Urinary bladder (tissue), 4 donors: Measurements from ENCODE around the gene TPGS1. TPM values are rescaled to one million over a fixed set of nuclear protein-coding genes. Genes with fewer than 3 reads are reported as not detected.

Experiments
- DNase-seq: peaks from one replicate; pipeline ENCODE4 v3.0.0-alpha.2; 2015; ENCODE audit errors: extremely low spot score
- H3K27ac ChIP-seq: one replicate; pipeline ENCODE4 v1.5.1; 2013; ENCODE audit warnings: low read depth, mild to moderate bottlenecking, moderate library complexity
- H3K36me3 ChIP-seq: one replicate; pipeline ENCODE4 v1.6.1; 2013; ENCODE audit warnings: mild to moderate bottlenecking, moderate library complexity; ENCODE audit not compliant: insufficient read depth
- H3K4me1 ChIP-seq: one replicate; pipeline ENCODE4 v1.6.1; 2013; ENCODE audit warnings: mild to moderate bottlenecking, moderate library complexity; ENCODE audit not compliant: insufficient read depth
- H3K4me3 ChIP-seq: one replicate; pipeline ENCODE4 v1.5.1; 2013; ENCODE audit warnings: low read depth, low read length
- WGBS: extraction: QIAGEN DNeasy Blood & Tissue Kit; methylation state at CpG from one replicate; pipeline ENCODE4 v1.1.7; 2013; 5-methylcytosine and 5-hydroxymethylcytosine counted together
- polyA plus RNA-seq: library from polyadenylated mRNA; stranded (reverse); fragments of 200-250 nt; gene quantifications from one replicate; pipeline ENCODE4 v1.2.3, GENCODE V29; 2013
- total RNA-seq: library from RNA; depleted of rRNA; stranded (reverse); fragments of >200 nt; gene quantifications from one replicate; pipeline ENCODE4 v1.2.3, GENCODE V29; 2014
- donor health status: healthy with polysubstance abuse.
- donor health status: healthy.

The TPGS1 gene
- total and polyA plus RNA-seq, 2 donors, result 9.3 to 30.3 TPM

DNA sequence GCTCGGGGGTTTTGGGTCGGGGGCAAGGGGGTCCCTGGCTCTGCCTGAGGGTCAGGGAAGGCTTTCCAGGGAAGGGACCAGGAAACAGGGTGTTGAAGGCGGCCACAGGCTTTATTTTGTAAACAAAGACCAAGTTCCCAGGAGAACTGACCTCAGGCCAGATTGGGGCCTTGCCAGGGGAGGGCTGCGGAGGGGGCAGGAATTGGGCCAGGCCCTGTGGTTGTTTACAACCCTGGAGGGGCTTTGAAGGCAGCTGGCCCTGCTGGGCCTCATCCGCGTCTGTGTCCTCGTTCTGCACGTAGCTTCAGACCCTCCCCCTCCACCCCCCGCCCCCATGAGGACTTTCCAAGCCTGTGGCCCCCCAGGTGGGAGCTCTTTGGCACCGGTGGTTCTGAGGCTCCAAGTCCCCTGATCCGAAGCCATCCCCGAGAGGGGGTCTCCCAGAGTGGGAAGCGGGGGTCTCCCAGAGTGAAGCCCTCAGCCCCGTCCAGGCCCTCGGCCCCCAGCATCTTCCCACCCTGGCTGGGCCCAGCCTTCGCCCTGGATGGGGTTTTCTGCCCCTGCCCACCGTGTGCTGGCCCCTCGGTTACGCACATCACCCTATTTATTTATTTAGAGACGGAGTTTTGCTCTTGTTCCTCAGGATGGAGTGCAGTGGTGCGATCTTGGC, 51.6 kb downstream of the TPGS1 start:
- no peak for DNase-seq

DNA sequence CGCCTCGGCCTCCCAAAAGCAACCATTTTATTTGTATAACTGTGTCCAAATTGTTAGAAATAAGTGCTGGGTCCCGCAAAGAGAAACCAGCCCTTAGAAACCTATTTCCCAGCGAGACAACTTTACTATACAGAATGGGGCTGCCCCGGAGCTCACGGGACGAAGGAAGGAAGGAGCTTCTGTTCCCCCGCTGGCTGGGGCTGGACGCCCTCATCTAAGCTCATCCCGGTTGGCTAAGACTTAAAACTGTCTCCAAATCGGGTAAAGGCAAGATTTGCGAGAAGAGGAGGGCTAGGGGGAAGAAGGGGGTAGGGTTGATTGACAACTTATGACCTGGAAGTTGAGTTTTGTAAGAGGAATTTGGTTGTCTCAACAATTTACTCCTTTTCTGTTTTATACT, 52.8 kb downstream of the TPGS1 start:
- no peak for DNase-seq
- no peaks in the 10 kb centered on the region for H3K4me1 ChIP-seq
- H3K36me3 ChIP-seq, result no peaks in the 10 kb centered on the region
- H3K27ac ChIP-seq, result no peak overlapping the region
- WGBS, result 83% methylated on average over 12 of the region's 12 CpGs
- H3K4me3 ChIP-seq, result no peak overlapping the region

More for the DNA sequence above, 51.6 kb downstream of the TPGS1 start:
- 32% methylated on average over 21 of the region's 21 CpGs for WGBS
- H3K27ac ChIP-seq, result peak overlapping the region; percentile 27
- no peaks in the 10 kb centered on the region for H3K36me3 ChIP-seq
- H3K4me3 ChIP-seq, result no peak overlapping the region
- H3K4me1 ChIP-seq, result no peaks in the 10 kb centered on the region

DNA sequence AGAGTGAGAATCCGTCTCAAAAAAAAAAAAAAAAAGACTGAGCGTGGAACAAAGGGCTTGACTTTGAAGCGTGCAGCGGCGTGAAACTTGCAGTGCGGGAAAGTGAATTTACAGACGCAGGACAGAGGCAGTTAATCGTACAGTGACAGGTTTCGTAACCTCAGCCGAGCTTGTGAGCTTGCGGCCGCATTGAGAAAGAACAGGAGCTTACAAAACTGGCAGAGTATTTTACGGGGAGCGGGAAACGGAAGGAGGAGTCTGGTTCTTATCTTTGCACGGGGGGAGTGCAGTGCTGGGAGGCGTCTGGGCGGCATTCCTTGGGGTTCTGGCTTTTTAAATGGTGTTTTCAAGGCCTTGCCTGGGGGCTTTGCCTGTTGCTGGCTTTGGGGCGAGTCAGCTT, 59.1 kb downstream of the TPGS1 start:
- Histone ChIP-seq H3K36me3 (no peaks in the 10 kb centered on the region), H3K4me1 (no peaks in the 10 kb centered on the region), H3K27ac (no peak overlapping the region), H3K4me3 (no peak overlapping the region)
- DNase-seq, result peak; percentile 76
- WGBS, result 20% methylated on average over 19 of the region's 19 CpGs

DNA sequence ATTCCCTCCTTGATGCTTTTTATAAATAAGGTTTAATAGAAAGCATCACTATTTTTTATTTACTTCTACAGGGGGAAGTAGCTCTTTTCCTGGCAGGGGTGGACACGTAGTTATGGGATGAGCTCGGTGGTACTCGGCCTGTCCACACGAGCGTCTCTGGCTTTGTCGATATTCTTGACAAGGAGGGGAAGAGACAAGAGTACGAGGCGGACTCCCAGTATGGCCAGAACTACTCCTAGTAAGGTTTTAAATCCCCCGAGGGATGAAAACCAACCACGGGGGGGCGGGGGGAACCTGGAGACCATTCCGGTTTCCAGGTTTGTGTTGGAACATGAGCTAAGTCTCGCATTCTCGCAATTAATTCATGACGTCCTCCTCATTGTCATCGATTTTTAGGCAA, 59.5 kb downstream of the TPGS1 start:
- Histone ChIP-seq H3K36me3 (no peaks in the 10 kb centered on the region), H3K4me3 (no peak overlapping the region), H3K27ac (peak overlapping the region; percentile 28), H3K4me1 (no peaks in the 10 kb centered on the region)
- no peak for DNase-seq
- WGBS, result 29% methylated on average over 16 of the region's 16 CpGs

DNA sequence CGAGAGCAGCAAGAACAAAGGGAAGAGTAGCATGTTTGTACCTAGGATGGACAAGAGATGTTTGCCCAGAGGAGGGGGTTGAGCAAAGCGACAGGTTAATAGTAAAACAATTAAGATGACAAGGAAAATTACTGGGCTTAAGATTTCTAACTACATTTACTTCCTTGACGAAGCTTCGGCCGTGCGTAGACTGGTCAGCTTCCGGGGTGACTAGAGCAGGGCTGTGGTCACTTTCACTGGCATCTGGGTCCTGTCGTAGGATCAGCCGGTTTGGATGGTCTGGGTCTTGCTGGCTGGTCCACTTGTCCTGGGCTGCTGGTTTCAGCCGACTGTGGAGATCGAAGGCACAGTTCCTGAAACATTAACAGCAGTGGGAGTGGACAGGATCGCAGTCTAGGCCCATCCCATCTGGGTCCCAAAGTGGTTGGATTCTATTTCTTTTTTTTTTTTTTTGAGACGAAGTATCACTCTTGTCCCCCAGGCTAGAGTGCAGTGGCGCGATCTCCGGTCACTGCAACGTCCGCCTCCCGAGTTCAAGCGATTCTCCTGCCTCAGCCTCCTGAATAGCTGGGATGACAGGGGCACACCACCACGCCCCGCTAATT, 60.1 kb downstream of the TPGS1 start:
- H3K4me3 ChIP-seq, result no peak overlapping the region
- H3K4me1 ChIP-seq, result no peaks in the 10 kb centered on the region
- DNase-seq, result no peak
- H3K27ac ChIP-seq, result no peak overlapping the region
- 87% methylated on average over 22 of the region's 22 CpGs for WGBS
- no peaks in the 10 kb centered on the region for H3K36me3 ChIP-seq

Other genes starting within 250 kb of the TPGS1 start
- gene PLPP2, start 216.1 kb upstream of the TPGS1 start, total RNA-seq, result 7.8 TPM
- 17.5 TPM for gene PLPP2, start 216.1 kb upstream of the TPGS1 start, polyA plus RNA-seq
- gene MIER2, start 162.7 kb upstream of the TPGS1 start, total RNA-seq, result 16.0 TPM
- 30.4 TPM for gene MIER2, start 162.7 kb upstream of the TPGS1 start, polyA plus RNA-seq
- 0.42 TPM for gene C2CD4C, start 98.3 kb upstream of the TPGS1 start, total RNA-seq
- 0.77 TPM for gene C2CD4C, start 98.3 kb upstream of the TPGS1 start, polyA plus RNA-seq
- gene SHC2, start 46.5 kb upstream of the TPGS1 start, total RNA-seq, result 10.8 TPM
- 24.2 TPM for gene SHC2, start 46.5 kb upstream of the TPGS1 start, polyA plus RNA-seq
- 1.3 TPM for gene MADCAM1, start 11.0 kb upstream of the TPGS1 start, total RNA-seq
- gene MADCAM1, start 11.0 kb upstream of the TPGS1 start, polyA plus RNA-seq, result 0.34 TPM
- gene CDC34, start 24.3 kb downstream of the TPGS1 start, total RNA-seq, result 30.4 TPM
- 89.8 TPM for gene CDC34, start 24.3 kb downstream of the TPGS1 start, polyA plus RNA-seq
- gene GZMM, start 36.6 kb downstream of the TPGS1 start, total RNA-seq, result 0.63 TPM
- 1.5 TPM for gene GZMM, start 36.6 kb downstream of the TPGS1 start, polyA plus RNA-seq
- gene BSG, start 65.1 kb downstream of the TPGS1 start, total RNA-seq, result 89.9 TPM
- 989 TPM for gene BSG, start 65.1 kb downstream of the TPGS1 start, polyA plus RNA-seq
- gene HCN2, start 82.4 kb downstream of the TPGS1 start, total RNA-seq, result 0.26 TPM
- gene HCN2, start 82.4 kb downstream of the TPGS1 start, polyA plus RNA-seq, result 0.43 TPM
- gene POLRMT, start 126.0 kb downstream of the TPGS1 start, total RNA-seq, result 10.3 TPM
- 44.6 TPM for gene POLRMT, start 126.0 kb downstream of the TPGS1 start, polyA plus RNA-seq
- gene FGF22, start 132.4 kb downstream of the TPGS1 start, total RNA-seq, result not detected
- gene FGF22, start 132.4 kb downstream of the TPGS1 start, polyA plus RNA-seq, result 1.6 TPM
- 8.6 TPM for gene RNF126, start 155.7 kb downstream of the TPGS1 start, total RNA-seq
- gene RNF126, start 155.7 kb downstream of the TPGS1 start, polyA plus RNA-seq, result 41.8 TPM
- gene FSTL3, start 168.9 kb downstream of the TPGS1 start, total RNA-seq, result 23.3 TPM
- 86.9 TPM for gene FSTL3, start 168.9 kb downstream of the TPGS1 start, polyA plus RNA-seq
- gene PRSS57, start 188.0 kb downstream of the TPGS1 start, total RNA-seq, result not detected
- not detected for gene PRSS57, start 188.0 kb downstream of the TPGS1 start, polyA plus RNA-seq
- 23.6 TPM for gene PALM, start 201.4 kb downstream of the TPGS1 start, total RNA-seq
- 69.3 TPM for gene PALM, start 201.4 kb downstream of the TPGS1 start, polyA plus RNA-seq
- gene MISP, start 243.6 kb downstream of the TPGS1 start, total RNA-seq, result 1.4 TPM
- 0.91 TPM for gene MISP, start 243.6 kb downstream of the TPGS1 start, polyA plus RNA-seq